GM18498 (cell line): Measurements from ENCODE around the gene MSN.

Source experiments
- ATAC-seq: cut with Tn5 transposase; IDR thresholded peaks from one replicate; pipeline ENCODE4 v1.9.1; 2021; ENCODE audit warnings: mild to moderate bottlenecking, moderate library complexity; ENCODE audit not compliant: unreplicated experiment

MSN gene

GRCh38 chrX:65783746-65784145, 116.3 kb downstream of the MSN start:
- ATAC-seq: no peak
